GM18858 (cell line): ENCODE results near the gene ZNF491.
"Not testable (repeated sequence)": the region's sequence is repeated elsewhere in the genome, so short reads cannot be mapped to it uniquely, and the experiment has no call there.

Source experiments
- ATAC-seq: cut with Tn5 transposase; IDR thresholded peaks from one replicate; pipeline ENCODE4 v1.9.1; 2021; ENCODE audit not compliant: unreplicated experiment

ZNF491 gene

GRCh38 chr19:11798391-11799330, at the start of gene ZNF491:
Gene ZNF491, plus strand, starts transcription at chr19:11798523. Its CDS starts 7,431 bp downstream, at chr19:11805954.
- peak; percentile 80 for ATAC-seq

GRCh38 chr19:11749751-11750150, 48.6 kb upstream of the ZNF491 start:
- no peak for ATAC-seq

GRCh38 chr19:11752244-11752736, 46.0 kb upstream of the ZNF491 start:
- ATAC-seq = no peak

GRCh38 chr19:11754663-11755062, 43.7 kb upstream of the ZNF491 start:
- no peak for ATAC-seq

GRCh38 chr19:11756965-11757364, 41.4 kb upstream of the ZNF491 start:
- ATAC-seq = no peak

- ATAC-seq = no peak
Observed at GRCh38 chr19:11759805-11760204, 38.5 kb upstream of the ZNF491 start.

GRCh38 chr19:11763117-11763516, 35.2 kb upstream of the ZNF491 start:
- no peak for ATAC-seq

- no peak for ATAC-seq
Observed at GRCh38 chr19:11763611-11764010, 34.7 kb upstream of the ZNF491 start.

- peak; percentile 69 for ATAC-seq
Observed at GRCh38 chr19:11766597-11767591, 31.4 kb upstream of the ZNF491 start, which contains the start of gene ZNF441. Gene ZNF441, plus strand, starts transcription at chr19:11767000. Its CDS starts 194 bp downstream, at chr19:11767194.

GRCh38 chr19:11767633-11768133, 30.6 kb upstream of the ZNF491 start:
- no peak for ATAC-seq

GRCh38 chr19:11769995-11770394, 28.3 kb upstream of the ZNF491 start:
- ATAC-seq = no peak

GRCh38 chr19:11771520-11771919, 26.8 kb upstream of the ZNF491 start:
- ATAC-seq = not testable (repeated sequence)

- ATAC-seq = not testable (repeated sequence)
Observed at GRCh38 chr19:11776669-11777068, 21.7 kb upstream of the ZNF491 start.

GRCh38 chr19:11780431-11781020, 17.8 kb upstream of the ZNF491 start:
- ATAC-seq = no peak

- ATAC-seq = no peak
Observed at GRCh38 chr19:11781295-11782057, 16.8 kb upstream of the ZNF491 start.

- ATAC-seq = no peak
Observed at GRCh38 chr19:11783767-11784166, 14.6 kb upstream of the ZNF491 start.

GRCh38 chr19:11784356-11784755, 14.0 kb upstream of the ZNF491 start:
- no peak for ATAC-seq

GRCh38 chr19:11787536-11787935, 10.8 kb upstream of the ZNF491 start:
- no peak for ATAC-seq

GRCh38 chr19:11792942-11793341, 5.4 kb upstream of the ZNF491 start:
- ATAC-seq = no peak

GRCh38 chr19:11797491-11797890, 832 bp upstream of the ZNF491 start:
- no peak for ATAC-seq
